ENCODE data around the gene OR51D1.

OR51D1 gene

GRCh38 chr11:4636962-4637661 lies at the start of gene OR51D1:
TSS of gene OR51D1 (plus strand) at chr11:4637477. CDS start at chr11:4639791, 2,314 bp downstream.
- peak; percentile 40 for DNase-seq

DNA sequence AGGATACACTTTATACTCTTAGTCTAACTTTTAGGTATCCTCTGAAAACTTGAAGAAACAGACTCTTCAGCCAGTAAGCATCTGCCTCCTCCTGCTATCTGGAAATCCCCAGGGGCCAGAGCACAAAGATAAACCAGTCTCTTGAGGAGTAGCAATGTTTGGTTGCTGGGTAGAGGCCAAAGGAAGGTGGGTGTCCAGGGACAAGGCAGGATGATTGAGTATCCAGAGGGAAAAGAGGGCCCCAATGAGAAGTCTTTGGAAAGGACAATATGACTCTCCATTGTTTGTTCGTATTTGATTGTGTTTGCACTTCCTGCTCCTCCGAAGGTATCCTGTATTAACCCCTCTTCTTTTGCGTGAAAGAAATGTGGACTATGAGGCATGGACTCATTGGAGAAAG lies 48.3 kb upstream of the OR51D1 start:
- no peak for DNase-seq

DNA sequence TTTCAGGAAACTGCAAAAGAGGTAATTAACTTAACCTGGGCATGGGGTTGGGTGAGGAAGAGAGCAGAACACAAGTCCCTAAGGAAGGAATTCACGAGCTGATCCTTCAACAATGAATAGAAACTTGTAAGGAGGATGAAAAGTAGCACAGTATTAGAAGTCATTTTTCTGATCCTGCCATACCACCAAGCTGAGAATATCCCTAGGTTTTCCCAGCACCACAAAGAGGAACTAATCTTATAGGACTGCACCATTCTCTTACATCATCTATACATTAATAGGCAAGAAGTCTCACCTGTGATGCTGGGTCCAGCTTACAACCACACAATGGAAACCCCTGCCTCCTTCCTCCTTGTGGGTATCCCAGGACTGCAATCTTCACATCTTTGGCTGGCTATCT lies 43.5 kb upstream of the OR51D1 start, which contains the start of gene OR52I1:
Gene OR52I1 (plus strand): TSS at position 301 of the 400 bp plus-strand sequence. CDS start 0 bp downstream, at position 301.
- DNase-seq, result no peak

DNA sequence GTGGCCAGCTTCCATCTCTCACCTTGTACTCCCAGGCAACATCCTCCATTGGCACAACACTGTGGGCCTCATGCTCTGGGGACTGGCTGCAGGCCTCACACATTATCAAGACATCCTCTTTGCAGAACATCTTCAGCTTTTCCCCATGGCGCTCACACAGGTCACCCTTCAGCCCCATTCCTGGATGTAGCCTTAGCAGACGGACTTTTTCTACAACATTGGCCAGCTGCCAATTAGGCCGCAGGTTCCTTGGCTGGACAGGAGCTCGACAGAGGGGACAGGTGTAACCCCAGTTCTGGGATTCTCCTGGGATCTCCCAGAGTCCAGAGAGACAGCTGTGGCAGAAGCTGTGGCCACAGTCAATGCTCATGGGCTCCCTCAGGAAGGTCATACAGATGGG lies 32.2 kb upstream of the OR51D1 start:
- no peak for DNase-seq

- DNase-seq, result no peak
These were observed 30.9 kb upstream of the OR51D1 start for GRCh38 chr11:4606231-4607015.

- DNase-seq, result no peak
These were observed 30.2 kb upstream of the OR51D1 start for GRCh38 chr11:4607096-4607495.

- peak; percentile 94 for DNase-seq
These were observed 29.3 kb upstream of the OR51D1 start, which contains the start of gene TRIM68 for GRCh38 chr11:4607781-4608666. TSS of gene TRIM68 (minus strand) at chr11:4608231. CDS start at chr11:4605504, 2,727 bp downstream.

DNA sequence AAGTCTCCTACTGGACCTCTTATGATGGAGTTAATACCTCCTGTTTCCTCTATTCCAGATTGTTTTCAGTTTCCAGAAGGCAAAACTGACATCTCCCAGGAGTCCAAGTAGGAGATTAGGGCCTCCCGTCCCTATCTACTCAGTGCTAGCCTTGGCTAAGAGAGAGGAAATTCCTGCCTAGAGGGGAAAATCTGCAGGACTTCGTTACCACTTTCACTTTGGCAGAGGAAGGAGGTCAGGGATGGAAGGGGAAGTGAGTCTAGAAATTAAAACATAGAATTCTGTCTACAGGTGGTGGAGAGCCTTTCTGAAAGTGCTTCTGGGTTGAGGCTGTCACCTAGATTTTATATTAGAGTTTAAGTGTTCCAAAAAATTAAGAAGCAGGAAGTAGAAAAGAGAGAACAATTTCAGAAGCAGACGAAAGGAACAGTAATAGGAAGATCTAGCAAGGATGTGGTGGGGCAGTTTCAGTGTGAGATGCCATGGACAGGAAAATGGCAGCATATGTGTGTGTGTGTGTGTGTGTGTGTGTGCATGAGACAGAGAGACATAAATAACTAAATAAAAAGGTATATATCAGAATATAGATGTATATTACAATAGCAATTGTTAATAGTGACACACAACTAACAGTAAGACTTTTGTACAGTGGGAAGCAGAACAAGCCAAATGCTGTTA lies 26.9 kb upstream of the OR51D1 start:
- DNase-seq, result no peak

DNA sequence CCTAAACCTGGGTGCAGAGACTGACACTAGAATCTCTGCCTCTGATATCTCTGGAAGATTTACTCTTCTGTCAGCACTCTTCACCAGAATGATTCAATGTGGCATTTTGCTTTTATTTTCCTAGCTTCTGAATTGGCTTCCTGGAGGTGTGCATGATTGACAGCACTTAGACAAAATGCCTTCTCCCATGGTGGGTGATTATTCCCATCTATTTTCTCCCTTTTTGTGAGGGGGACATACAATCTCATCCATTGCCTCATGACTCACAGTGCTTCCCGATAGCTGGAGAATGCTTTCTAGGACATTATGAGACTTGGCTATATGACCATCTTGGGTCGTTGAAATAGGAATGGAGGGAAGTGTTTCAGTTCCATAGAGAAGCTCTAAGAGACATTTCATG lies 25.3 kb upstream of the OR51D1 start:
- no peak for DNase-seq

DNA sequence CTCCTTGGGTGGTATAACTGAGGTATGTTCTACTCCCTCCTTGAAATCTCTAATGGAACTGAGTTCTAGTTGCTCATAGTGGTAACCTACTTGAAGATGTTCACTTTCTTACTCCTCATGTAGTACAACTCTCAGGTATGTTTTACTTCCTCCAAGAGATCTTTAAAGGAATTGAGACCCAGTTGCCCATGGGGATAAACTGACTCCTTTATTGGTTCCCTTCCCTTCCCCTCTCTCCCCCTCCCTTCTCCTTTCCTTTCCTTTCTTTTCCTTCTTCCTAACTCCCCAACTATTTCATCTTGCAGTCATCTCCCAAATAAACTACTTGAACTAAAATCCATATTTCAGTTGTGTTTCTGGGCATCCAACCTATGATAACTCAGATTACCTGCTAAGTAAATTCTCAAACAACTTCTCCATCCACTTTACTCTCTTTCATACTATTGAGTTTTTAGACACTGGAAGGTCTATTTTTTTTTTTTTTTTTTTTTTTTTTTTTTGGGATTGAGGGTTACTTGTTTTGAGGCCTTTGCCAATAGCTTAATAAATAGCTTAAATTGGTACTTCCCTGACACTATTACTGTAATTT lies 21.3 kb upstream of the OR51D1 start:
- DNase-seq, result no peak

- no peak for DNase-seq
These were observed 17.8 kb upstream of the OR51D1 start for GRCh38 chr11:4619514-4619913.

DNA sequence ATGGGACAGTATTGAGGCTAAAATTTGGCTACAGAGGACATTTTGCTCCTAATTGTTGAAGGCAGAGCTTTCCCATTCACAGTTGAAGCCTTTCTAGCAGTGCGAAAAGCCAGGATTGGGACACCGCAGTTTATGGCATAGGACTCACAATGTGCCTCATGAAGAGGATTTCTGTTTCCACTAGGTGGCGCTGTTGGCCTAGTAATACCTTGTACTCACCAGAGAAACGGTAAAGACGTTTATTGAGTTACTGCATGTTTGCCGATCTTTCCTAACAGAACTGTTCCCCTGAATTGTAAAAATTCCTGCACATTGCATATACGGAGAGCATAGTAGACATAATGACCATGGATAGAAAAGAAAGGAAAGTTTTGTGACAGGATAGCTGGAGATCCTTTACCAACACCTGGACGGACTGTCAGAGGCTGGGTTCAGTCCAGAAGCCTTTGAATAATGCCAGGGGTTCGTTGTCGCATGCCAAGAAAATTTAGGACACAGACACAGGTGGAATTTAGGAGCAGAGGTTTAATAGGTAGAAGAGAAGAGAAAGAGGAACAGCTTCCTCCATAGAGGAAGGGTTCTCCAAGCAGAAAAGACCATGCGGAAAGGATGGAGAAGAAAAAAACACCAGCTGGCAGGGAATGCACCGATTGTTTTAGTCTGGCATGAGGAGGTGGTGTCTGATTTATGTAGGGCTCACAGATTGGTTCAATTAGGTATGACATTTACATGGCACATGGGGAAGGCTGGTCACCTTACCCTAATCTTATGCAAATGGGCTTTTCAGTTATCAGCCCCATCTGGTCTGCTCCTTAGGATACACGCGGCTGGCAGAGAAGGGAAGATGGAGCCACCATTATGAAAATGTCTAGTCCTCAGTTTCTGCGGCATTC lies 10.8 kb upstream of the OR51D1 start:
- peak; percentile 41 for DNase-seq

DNA sequence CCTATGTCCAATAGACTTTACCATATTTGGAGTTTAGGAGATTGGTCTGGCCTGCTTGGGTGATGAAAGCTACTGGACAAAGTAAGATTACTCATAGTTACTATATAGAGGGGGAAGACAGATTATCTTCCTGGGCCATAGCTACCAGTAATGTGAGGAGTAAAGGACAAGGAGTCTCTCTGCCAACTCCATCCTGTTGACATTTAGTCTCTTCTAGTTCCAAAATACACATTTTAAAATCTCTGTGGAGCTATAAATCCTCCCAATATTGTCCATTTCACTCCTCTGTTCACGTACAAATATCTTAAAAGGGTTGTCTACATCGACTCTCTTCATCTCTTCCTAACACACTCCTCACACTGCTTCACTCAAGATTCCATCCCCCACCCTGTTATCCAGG lies 1.1 kb upstream of the OR51D1 start:
- no peak for DNase-seq

DNA sequence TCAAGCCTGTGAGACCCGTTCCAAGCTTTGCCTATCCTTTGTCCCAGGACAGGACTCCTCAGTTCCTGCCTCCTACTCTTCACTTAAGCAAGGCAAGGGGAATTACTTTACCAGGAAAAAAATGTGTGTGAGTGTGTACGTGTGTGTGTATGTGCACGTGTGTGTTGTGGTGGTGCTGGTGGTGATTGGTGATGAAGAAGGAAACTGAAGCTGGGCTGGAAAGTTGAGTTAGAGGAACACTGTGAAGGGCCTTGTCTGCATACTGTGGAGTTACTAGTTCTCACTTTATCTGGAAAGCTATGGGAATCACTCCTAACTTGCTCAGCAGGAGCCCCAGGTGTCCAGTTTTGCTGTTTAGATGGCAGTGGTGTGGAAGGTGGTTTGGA lies 378 bp downstream of the OR51D1 start:
- no peak for DNase-seq

DNA sequence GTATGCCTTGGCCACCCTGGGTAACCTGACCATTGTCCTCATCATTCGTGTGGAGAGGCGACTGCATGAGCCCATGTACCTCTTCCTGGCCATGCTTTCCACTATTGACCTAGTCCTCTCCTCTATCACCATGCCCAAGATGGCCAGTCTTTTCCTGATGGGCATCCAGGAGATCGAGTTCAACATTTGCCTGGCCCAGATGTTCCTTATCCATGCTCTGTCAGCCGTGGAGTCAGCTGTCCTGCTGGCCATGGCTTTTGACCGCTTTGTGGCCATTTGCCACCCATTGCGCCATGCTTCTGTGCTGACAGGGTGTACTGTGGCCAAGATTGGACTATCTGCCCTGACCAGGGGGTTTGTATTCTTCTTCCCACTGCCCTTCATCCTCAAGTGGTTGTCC lies 2.7 kb downstream of the OR51D1 start:
- DNase-seq, result no peak

- DNase-seq, result no peak
These were observed 4.2 kb downstream of the OR51D1 start for GRCh38 chr11:4641501-4641900.

GRCh38 chr11:4642043-4642442 lies 4.8 kb downstream of the OR51D1 start:
- no peak for DNase-seq

DNA sequence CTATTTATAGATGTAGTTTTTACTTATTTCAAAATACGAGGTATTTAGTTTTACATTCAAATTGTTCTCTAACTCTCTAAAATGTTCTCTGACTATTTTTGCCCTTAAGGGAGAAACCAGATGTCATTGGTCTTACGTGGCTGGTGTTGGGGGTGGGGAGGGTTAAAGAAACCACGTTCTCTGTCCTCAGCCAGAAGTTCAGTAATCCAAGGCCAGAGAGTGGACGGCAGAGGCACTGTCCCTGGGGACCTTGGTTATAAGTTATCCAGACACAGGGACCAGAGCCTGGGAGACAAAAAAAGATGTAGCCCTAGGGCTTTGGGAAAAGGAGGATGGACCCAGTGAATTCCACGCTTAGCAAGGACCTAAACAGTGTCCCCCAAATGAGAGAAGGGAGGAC lies 5.8 kb downstream of the OR51D1 start:
- no peak for DNase-seq

- DNase-seq, result no peak
These were observed 6.4 kb downstream of the OR51D1 start, which contains the start of gene OR51E1 for GRCh38 chr11:4643682-4644081. TSS of gene OR51E1 (plus strand) at chr11:4643982. CDS start at chr11:4652527, 8,545 bp downstream.

GRCh38 chr11:4644233-4644632 lies 7.0 kb downstream of the OR51D1 start:
- DNase-seq, result no peak

- DNase-seq, result no peak
These were observed 8.7 kb downstream of the OR51D1 start for GRCh38 chr11:4645974-4646373.

Measured in NCI-H446 treated with DMSO at 0.1 percent for 48 hours (cell line).